HG02678 (cell line): Measurements from ENCODE around the gene TMEM129.

Experiments
- ATAC-seq: cut with Tn5 transposase; IDR thresholded peaks from one replicate; pipeline ENCODE4 v1.9.1; 2021; ENCODE audit warnings: mild to moderate bottlenecking, moderate library complexity; ENCODE audit not compliant: unreplicated experiment

Gene TMEM129

GRCh38 chr4:1745165-1745564 lies 24.0 kb upstream of the TMEM129 start:
- no peak for ATAC-seq

- no peak for ATAC-seq
These were observed 23.4 kb upstream of the TMEM129 start for GRCh38 chr4:1744552-1744951.

- ATAC-seq: no peak
These were observed 22.9 kb upstream of the TMEM129 start for GRCh38 chr4:1743975-1744374.

- no peak for ATAC-seq
These were observed 22.4 kb upstream of the TMEM129 start for GRCh38 chr4:1743551-1743950.

GRCh38 chr4:1741208-1741607 lies 20.1 kb upstream of the TMEM129 start:
- ATAC-seq: no peak

GRCh38 chr4:1740021-1740545 lies 19.0 kb upstream of the TMEM129 start:
- no peak for ATAC-seq

- ATAC-seq: no peak
These were observed 18.2 kb upstream of the TMEM129 start for GRCh38 chr4:1739358-1739757.

- ATAC-seq: no peak
These were observed 17.3 kb upstream of the TMEM129 start for GRCh38 chr4:1738410-1738809.

- ATAC-seq: no peak
These were observed 16.5 kb upstream of the TMEM129 start for GRCh38 chr4:1737666-1738065.

GRCh38 chr4:1736812-1737211 lies 15.7 kb upstream of the TMEM129 start:
- ATAC-seq: no peak

- ATAC-seq: no peak
These were observed 14.1 kb upstream of the TMEM129 start for GRCh38 chr4:1735215-1735614.

GRCh38 chr4:1732911-1733310 lies 11.8 kb upstream of the TMEM129 start:
- no peak for ATAC-seq

GRCh38 chr4:1731180-1731579 lies 10.1 kb upstream of the TMEM129 start:
- no peak for ATAC-seq

GRCh38 chr4:1730532-1731135 lies 9.5 kb upstream of the TMEM129 start:
- no peak for ATAC-seq

GRCh38 chr4:1728061-1728980 lies 7.2 kb upstream of the TMEM129 start:
- no peak for ATAC-seq

GRCh38 chr4:1727117-1728031 lies 6.3 kb upstream of the TMEM129 start:
- ATAC-seq: no peak

- ATAC-seq: no peak
These were observed 5.2 kb upstream of the TMEM129 start for GRCh38 chr4:1726146-1726934.

- no peak for ATAC-seq
These were observed 4.4 kb upstream of the TMEM129 start for GRCh38 chr4:1725521-1725920.

GRCh38 chr4:1723131-1723801 lies 2.1 kb upstream of the TMEM129 start:
- no peak for ATAC-seq
